ENCODE results near the gene KCNK6. TPM values are rescaled to one million over a fixed set of nuclear protein-coding genes. Genes with fewer than 3 reads are reported as not detected.
"Not testable (repeated sequence)": the region's sequence is repeated elsewhere in the genome, so short reads cannot be mapped to it uniquely, and the experiment has no call there.

Gene KCNK6
- total and polyA plus RNA-seq, 8 donors: 4.3 to 12.4 (median 5.2) TPM

- intact Hi-C loops (cut with DNase I): no loop called here
- no peak for DNase-seq
- Histone ChIP-seq H3K27me3 (no peaks in the 10 kb centered on the region), H3K4me1 (peaks cover 0 to 5% of the 10 kb centered on the region in 2 donors), H3K9me3 (no peaks in the 10 kb centered on the region), H3K27ac (no peak overlapping the region), H3K4me3 (no peak overlapping the region), H3K36me3 (peaks cover 0 to 23% of the 10 kb centered on the region in 2 donors)
- no peak for TF ChIP-seq CTCF (IDR thresholded peaks at IDR 0.05)
- no peak for ATAC-seq
Measured at GRCh38 chr19:38331728-38332127, 12.1 kb downstream of the KCNK6 start.

GRCh38 chr19:38333245-38333644, 13.6 kb downstream of the KCNK6 start:
- DNase-seq (peak in 1 of 4 donors; percentile 5), ATAC-seq (no peak)
- intact Hi-C loops (cut with DNase I): no loop called here
- no peaks in the 10 kb centered on the region for H3K9me3 ChIP-seq
- no peak overlapping the region for H3K27ac ChIP-seq
- H3K4me1 ChIP-seq: peaks cover 3 to 17% of the 10 kb centered on the region in 2 donors
- no peak for TF ChIP-seq CTCF (IDR thresholded peaks at IDR 0.05)
- no peak overlapping the region for H3K4me3 ChIP-seq
- H3K36me3 ChIP-seq: peaks cover 0 to 8% of the 10 kb centered on the region in 2 donors
- no peaks in the 10 kb centered on the region for H3K27me3 ChIP-seq

- Histone ChIP-seq H3K4me1 (peaks cover 3 to 17% of the 10 kb centered on the region in 2 donors), H3K27ac (peak overlapping the region; percentile 92 to 94), H3K9me3 (no peaks in the 10 kb centered on the region), H3K27me3 (no peaks in the 10 kb centered on the region), H3K36me3 (no peaks in the 10 kb centered on the region), H3K4me3 (peak overlapping the region; percentile 52 to 66)
- peak; percentile 88 for ATAC-seq
- TF ChIP-seq CTCF (IDR thresholded peaks at IDR 0.05): no peak
- DNase-seq: peak; percentile 89 to 99 (median 96)
- intact Hi-C loops (cut with DNase I): loop anchor here in 1 of 2 donors (2.0 kb wide), 1 partner anchor 95 kb away; no protein-coding TSS in a partner anchor
Measured at GRCh38 chr19:38335949-38336637, 16.4 kb downstream of the KCNK6 start.

GRCh38 chr19:38336638-38337359, 17.2 kb downstream of the KCNK6 start:
- intact Hi-C loops (cut with DNase I): no loop called here
- ATAC-seq (peak; percentile 85), DNase-seq (peak; percentile 77 to 99 (median 96))
- no peaks in the 10 kb centered on the region for H3K27me3 ChIP-seq
- H3K4me3 ChIP-seq: peak overlapping the region; percentile 52 to 66
- peaks cover 3 to 17% of the 10 kb centered on the region in 2 donors for H3K4me1 ChIP-seq
- peak overlapping the region; percentile 92 to 94 for H3K27ac ChIP-seq
- H3K9me3 ChIP-seq: no peaks in the 10 kb centered on the region
- H3K36me3 ChIP-seq: no peaks in the 10 kb centered on the region
- TF ChIP-seq CTCF (IDR thresholded peaks at IDR 0.05): no peak

- H3K27me3 ChIP-seq: no peaks in the 10 kb centered on the region
- no peaks in the 10 kb centered on the region for H3K36me3 ChIP-seq
- no peaks in the 10 kb centered on the region for H3K9me3 ChIP-seq
- ATAC-seq: peak; percentile 4
- peaks cover 3 to 17% of the 10 kb centered on the region in 2 donors for H3K4me1 ChIP-seq
- peak overlapping the region; percentile 92 to 94 for H3K27ac ChIP-seq
- TF ChIP-seq CTCF (IDR thresholded peaks at IDR 0.05): no peak
- DNase-seq: no peak
- intact Hi-C loops (cut with DNase I): no loop called here
- H3K4me3 ChIP-seq: peak overlapping the region; percentile 52 to 66
Measured at GRCh38 chr19:38337360-38337653, 17.7 kb downstream of the KCNK6 start.

- H3K27me3 ChIP-seq; ATAC-seq; H3K4me3 ChIP-seq; H3K36me3 ChIP-seq; H3K9me3 ChIP-seq; DNase-seq; H3K27ac ChIP-seq; intact Hi-C loops (cut with DNase I): not testable (repeated sequence)
- H3K4me1 ChIP-seq: peaks cover 3 to 17% of the 10 kb centered on the region in 2 donors
Measured at GRCh38 chr19:38339011-38339410, 19.4 kb downstream of the KCNK6 start.
